ENCODE results near the gene MVD. TPM values are rescaled to one million over a fixed set of nuclear protein-coding genes. Genes with fewer than 3 reads are reported as not detected.
A peak's percentile ranks its signal among the peaks of the same experiment; 100 is the strongest.

The MVD gene
- total and polyA plus RNA-seq, 2 of the 13 experiments (the other 11 are each of a cell fraction or from before 2014, with no cell fraction given) = 28.1 to 187 TPM

DNA sequence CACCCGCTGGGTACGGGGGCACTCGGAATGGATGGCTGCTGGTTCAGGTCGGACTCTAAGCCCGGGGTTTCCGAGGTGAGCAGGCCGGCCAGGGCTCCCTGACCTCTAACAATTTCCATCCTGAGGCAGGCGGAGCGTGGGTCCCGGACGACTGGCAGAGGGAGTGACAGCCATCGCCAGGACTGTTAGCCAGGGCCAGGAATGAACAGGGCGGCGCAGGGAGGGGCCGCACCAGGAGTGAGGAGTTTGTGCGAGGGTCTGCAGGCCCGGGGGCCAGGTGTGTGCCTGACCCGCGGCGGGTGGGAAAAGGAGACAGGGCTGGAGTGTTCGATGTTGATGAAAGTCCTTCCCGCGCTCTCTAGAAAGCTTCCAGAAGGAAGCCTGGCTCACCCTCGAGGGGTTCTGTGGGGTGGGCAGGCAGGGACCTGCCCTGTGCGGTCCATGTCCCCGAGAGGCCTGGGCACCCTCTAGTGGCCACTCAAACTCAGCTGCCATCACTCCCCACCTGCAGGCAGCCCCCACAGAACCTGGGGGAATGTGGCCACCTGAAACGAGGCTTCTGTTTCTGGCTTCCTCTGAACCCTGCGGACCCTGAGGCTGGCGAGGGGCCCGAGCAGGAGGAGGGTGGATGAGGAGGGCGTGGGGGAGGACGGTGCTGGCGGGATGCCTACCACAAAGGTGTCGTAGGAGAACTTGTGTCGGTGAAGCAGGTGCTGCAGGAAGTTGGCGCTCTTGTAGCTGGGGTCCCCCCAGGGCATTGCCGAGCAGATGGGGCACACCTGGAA lies 35.1 kb upstream of the MVD start (continued):
- TF ChIP-seq, protein P1, sequence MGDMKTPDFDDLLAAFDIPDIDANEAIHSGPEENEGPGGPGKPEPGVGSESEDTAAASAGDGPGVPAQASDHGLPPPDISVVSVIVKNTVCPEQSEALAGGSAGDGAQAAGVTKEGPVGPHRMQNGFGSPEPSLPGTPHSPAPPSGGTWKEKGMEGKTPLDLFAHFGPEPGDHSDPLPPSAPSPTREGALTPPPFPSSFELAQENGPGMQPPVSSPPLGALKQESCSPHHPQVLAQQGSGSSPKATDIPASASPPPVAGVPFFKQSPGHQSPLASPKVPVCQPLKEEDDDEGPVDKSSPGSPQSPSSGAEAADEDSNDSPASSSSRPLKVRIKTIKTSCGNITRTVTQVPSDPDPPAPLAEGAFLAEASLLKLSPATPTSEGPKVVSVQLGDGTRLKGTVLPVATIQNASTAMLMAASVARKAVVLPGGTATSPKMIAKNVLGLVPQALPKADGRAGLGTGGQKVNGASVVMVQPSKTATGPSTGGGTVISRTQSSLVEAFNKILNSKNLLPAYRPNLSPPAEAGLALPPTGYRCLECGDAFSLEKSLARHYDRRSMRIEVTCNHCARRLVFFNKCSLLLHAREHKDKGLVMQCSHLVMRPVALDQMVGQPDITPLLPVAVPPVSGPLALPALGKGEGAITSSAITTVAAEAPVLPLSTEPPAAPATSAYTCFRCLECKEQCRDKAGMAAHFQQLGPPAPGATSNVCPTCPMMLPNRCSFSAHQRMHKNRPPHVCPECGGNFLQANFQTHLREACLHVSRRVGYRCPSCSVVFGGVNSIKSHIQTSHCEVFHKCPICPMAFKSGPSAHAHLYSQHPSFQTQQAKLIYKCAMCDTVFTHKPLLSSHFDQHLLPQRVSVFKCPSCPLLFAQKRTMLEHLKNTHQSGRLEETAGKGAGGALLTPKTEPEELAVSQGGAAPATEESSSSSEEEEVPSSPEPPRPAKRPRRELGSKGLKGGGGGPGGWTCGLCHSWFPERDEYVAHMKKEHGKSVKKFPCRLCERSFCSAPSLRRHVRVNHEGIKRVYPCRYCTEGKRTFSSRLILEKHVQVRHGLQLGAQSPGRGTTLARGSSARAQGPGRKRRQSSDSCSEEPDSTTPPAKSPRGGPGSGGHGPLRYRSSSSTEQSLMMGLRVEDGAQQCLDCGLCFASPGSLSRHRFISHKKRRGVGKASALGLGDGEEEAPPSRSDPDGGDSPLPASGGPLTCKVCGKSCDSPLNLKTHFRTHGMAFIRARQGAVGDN (CRISPR knock-in tag; IDR thresholded peaks at IDR 0.05) = peak; percentile 18; the same call in 1 of the 2 replicates
- TF ChIP-seq KDM2A (CRISPR knock-in tag; IDR thresholded peaks at IDR 0.05; ENCODE audit: borderline replicate concordance, low read depth) (peak; percentile 41; the same call in 1 of the 2 replicates), SNRNP70 (IDR thresholded peaks at IDR 0.05; ENCODE audit: low read depth, low read length) (no peak), SMAD1 (CRISPR knock-in tag; IDR thresholded peaks at IDR 0.05; ENCODE audit: borderline replicate concordance, low read depth) (0 out of 2 replicates have a peak, but pooled peaks have one; percentile 20), STAG1 (CRISPR knock-in tag; IDR thresholded peaks at IDR 0.05) (peak; percentile 62), PCBP1 (IDR thresholded peaks at IDR 0.05; ENCODE audit: borderline replicate concordance, low read depth, low read length) (no peak), ZNF30 (CRISPR knock-in tag; IDR thresholded peaks at IDR 0.05) (no peak)
- TF ChIP-seq, protein P2, sequence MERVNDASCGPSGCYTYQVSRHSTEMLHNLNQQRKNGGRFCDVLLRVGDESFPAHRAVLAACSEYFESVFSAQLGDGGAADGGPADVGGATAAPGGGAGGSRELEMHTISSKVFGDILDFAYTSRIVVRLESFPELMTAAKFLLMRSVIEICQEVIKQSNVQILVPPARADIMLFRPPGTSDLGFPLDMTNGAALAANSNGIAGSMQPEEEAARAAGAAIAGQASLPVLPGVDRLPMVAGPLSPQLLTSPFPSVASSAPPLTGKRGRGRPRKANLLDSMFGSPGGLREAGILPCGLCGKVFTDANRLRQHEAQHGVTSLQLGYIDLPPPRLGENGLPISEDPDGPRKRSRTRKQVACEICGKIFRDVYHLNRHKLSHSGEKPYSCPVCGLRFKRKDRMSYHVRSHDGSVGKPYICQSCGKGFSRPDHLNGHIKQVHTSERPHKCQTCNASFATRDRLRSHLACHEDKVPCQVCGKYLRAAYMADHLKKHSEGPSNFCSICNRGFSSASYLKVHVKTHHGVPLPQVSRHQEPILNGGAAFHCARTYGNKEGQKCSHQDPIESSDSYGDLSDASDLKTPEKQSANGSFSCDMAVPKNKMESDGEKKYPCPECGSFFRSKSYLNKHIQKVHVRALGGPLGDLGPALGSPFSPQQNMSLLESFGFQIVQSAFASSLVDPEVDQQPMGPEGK (CRISPR knock-in tag; IDR thresholded peaks at IDR 0.05) = peak; percentile 69
- TF ChIP-seq, protein P3, sequence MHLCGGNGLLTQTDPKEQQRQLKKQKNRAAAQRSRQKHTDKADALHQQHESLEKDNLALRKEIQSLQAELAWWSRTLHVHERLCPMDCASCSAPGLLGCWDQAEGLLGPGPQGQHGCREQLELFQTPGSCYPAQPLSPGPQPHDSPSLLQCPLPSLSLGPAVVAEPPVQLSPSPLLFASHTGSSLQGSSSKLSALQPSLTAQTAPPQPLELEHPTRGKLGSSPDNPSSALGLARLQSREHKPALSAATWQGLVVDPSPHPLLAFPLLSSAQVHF (CRISPR knock-in tag; IDR thresholded peaks at IDR 0.05) = no peak
- TF ChIP-seq, protein P4, sequence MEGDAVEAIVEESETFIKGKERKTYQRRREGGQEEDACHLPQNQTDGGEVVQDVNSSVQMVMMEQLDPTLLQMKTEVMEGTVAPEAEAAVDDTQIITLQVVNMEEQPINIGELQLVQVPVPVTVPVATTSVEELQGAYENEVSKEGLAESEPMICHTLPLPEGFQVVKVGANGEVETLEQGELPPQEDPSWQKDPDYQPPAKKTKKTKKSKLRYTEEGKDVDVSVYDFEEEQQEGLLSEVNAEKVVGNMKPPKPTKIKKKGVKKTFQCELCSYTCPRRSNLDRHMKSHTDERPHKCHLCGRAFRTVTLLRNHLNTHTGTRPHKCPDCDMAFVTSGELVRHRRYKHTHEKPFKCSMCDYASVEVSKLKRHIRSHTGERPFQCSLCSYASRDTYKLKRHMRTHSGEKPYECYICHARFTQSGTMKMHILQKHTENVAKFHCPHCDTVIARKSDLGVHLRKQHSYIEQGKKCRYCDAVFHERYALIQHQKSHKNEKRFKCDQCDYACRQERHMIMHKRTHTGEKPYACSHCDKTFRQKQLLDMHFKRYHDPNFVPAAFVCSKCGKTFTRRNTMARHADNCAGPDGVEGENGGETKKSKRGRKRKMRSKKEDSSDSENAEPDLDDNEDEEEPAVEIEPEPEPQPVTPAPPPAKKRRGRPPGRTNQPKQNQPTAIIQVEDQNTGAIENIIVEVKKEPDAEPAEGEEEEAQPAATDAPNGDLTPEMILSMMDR (CRISPR knock-in tag; IDR thresholded peaks at IDR 0.05) = peak; percentile 75

Measured in HepG2 (cell line).